Measurements from ENCODE around the gene ATP10A. TPM values are rescaled to one million over a fixed set of nuclear protein-coding genes. Genes with fewer than 3 reads are reported as not detected.

ATP10A gene
- total RNA-seq, 1 experiment from 2014 or later: 2.1 TPM

GRCh38 chr15:25807063-25807462, 56.1 kb downstream of the ATP10A start:
- ChIA-PET POLR2A (interaction anchor here (0.6 kb wide), 1 partner anchor 776 kb away, joined by 3 read pairs; no protein-coding TSS in a partner anchor), CTCF (interaction anchor here (1.0 kb wide), 1 partner anchor 24 kb away, joined by 4 read pairs; no protein-coding TSS in a partner anchor)
- TF ChIP-seq CBFB (CRISPR knock-in tag; IDR thresholded peaks at IDR 0.05; ENCODE audit: low read depth) (no peak), ZNF317 (CRISPR knock-in tag; IDR thresholded peaks at IDR 0.05; ENCODE audit: borderline replicate concordance, low read depth) (no peak), RELA (CRISPR knock-in tag; IDR thresholded peaks at IDR 0.05; ENCODE audit: borderline replicate concordance) (no peak), IRF2 (CRISPR knock-in tag; IDR thresholded peaks at IDR 0.05; ENCODE audit: borderline replicate concordance, low read depth) (no peak), IRF1 (CRISPR knock-in tag; IDR thresholded peaks at IDR 0.05) (no peak), ZNF219 (CRISPR knock-in tag; IDR thresholded peaks at IDR 0.05; ENCODE audit: borderline replicate concordance) (no peak), AR (CRISPR knock-in tag; IDR thresholded peaks at IDR 0.05) (no peak), NFYB (CRISPR knock-in tag; conservative IDR thresholded peaks at IDR 0.05; ENCODE audit: low read depth) (no peak), MYBL2 (CRISPR knock-in tag; IDR thresholded peaks at IDR 0.05) (no peak)
- TF ChIP-seq, protein P1, sequence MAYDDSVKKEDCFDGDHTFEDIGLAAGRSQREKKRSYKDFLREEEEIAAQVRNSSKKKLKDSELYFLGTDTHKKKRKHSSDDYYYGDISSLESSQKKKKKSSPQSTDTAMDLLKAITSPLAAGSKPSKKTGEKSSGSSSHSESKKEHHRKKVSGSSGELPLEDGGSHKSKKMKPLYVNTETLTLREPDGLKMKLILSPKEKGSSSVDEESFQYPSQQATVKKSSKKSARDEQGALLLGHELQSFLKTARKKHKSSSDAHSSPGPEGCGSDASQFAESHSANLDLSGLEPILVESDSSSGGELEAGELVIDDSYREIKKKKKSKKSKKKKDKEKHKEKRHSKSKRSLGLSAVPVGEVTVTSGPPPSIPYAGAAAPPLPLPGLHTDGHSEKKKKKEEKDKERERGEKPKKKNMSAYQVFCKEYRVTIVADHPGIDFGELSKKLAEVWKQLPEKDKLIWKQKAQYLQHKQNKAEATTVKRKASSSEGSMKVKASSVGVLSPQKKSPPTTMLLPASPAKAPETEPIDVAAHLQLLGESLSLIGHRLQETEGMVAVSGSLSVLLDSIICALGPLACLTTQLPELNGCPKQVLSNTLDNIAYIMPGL (CRISPR knock-in tag; IDR thresholded peaks at IDR 0.05): no peak
- TF ChIP-seq, protein P2, sequence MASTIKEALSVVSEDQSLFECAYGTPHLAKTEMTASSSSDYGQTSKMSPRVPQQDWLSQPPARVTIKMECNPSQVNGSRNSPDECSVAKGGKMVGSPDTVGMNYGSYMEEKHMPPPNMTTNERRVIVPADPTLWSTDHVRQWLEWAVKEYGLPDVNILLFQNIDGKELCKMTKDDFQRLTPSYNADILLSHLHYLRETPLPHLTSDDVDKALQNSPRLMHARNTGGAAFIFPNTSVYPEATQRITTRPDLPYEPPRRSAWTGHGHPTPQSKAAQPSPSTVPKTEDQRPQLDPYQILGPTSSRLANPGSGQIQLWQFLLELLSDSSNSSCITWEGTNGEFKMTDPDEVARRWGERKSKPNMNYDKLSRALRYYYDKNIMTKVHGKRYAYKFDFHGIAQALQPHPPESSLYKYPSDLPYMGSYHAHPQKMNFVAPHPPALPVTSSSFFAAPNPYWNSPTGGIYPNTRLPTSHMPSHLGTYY (CRISPR knock-in tag; IDR thresholded peaks at IDR 0.05): no peak
- Mint-ChIP-seq H3K4me3 (no peak overlapping the region), H3K4me1 (peaks cover 14% of the 10 kb centered on the region), H3K36me3 (no peaks in the 10 kb centered on the region), H3K27ac (no peak overlapping the region), H3K27me3 (ENCODE audit: low read depth) (no peaks in the 10 kb centered on the region), H3K9me3 (no peaks in the 10 kb centered on the region)
- ATAC-seq (no peak), DNase-seq (ENCODE audit: low spot score) (no peak)

DNA sequence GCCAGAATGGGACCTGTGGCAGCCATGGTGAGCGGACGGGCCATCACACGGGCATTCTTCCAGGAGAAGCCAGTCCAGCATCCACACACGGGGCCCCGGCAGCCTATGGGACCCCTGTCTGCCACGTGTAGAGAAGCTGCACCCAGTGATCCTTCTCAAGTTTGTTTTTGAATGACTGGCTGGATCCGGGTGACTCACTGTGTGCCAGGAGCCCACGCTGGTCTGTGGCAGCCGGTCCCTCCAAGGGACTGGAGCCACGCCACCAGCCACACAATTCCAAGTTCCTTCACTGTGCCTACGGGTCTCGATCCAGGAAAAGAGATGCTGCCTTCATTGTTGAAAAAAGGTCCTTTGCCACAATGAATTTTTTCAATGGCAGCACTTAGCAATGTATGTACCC, 58.1 kb downstream of the ATP10A start:
- DNase-seq (ENCODE audit: low spot score) (no peak), ATAC-seq (no peak)
- no peaks in the 10 kb centered on the region for H3K36me3 Mint-ChIP-seq
- ChIA-PET POLR2A (no interaction called here), CTCF (no interaction called here)
- H3K27ac Mint-ChIP-seq: no peak overlapping the region
- peaks cover 10% of the 10 kb centered on the region for H3K4me1 Mint-ChIP-seq
- no peaks in the 10 kb centered on the region for H3K9me3 Mint-ChIP-seq
- no peaks in the 10 kb centered on the region for H3K27me3 Mint-ChIP-seq (ENCODE audit: low read depth)
- no peak overlapping the region for H3K4me3 Mint-ChIP-seq
- TF ChIP-seq ZNF121 (CRISPR knock-in tag; IDR thresholded peaks at IDR 0.05) (no peak), GABPB1 (CRISPR knock-in tag; IDR thresholded peaks at IDR 0.05) (no peak), JAZF1 (CRISPR knock-in tag; IDR thresholded peaks at IDR 0.05) (no peak), ZNF281 (CRISPR knock-in tag; IDR thresholded peaks at IDR 0.05) (no peak), ZNF423 (CRISPR knock-in tag; IDR thresholded peaks at IDR 0.05) (no peak), ESRRA (CRISPR knock-in tag; IDR thresholded peaks at IDR 0.05; ENCODE audit: borderline replicate concordance) (no peak), ZNF317 (CRISPR knock-in tag; IDR thresholded peaks at IDR 0.05; ENCODE audit: borderline replicate concordance, low read depth) (no peak), ETV6 (CRISPR knock-in tag; IDR thresholded peaks at IDR 0.05) (no peak), TP53 (CRISPR knock-in tag; IDR thresholded peaks at IDR 0.05) (no peak), AR (CRISPR knock-in tag; IDR thresholded peaks at IDR 0.05) (no peak), ZNF416 (CRISPR knock-in tag; IDR thresholded peaks at IDR 0.05) (no peak)
- TF ChIP-seq, protein P1 (CRISPR knock-in tag; IDR thresholded peaks at IDR 0.05): no peak

Measured in WTC11 (cell line).